ENCODE data around the gene ZNRF2.

DNA sequence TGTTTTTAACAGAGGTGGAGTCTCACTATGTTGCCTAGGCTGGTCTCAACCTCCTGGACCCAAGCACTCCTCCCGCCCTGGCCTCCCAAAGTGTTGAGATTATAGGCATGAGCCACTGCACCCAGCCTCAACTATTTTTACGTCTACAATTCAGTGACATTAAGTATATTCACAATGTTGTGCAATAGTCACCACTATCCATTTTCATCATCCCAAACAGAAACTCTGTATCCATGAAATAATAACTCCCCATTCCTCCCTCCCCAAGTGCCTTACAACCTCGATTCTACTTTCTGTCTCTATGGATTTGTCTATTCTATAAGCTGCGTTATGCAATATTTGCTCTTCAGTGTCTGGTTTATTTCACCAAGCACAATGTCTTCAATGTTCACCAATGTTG, 20.3 kb upstream of the ZNRF2 start:
- TF ChIP-seq, protein P1, sequence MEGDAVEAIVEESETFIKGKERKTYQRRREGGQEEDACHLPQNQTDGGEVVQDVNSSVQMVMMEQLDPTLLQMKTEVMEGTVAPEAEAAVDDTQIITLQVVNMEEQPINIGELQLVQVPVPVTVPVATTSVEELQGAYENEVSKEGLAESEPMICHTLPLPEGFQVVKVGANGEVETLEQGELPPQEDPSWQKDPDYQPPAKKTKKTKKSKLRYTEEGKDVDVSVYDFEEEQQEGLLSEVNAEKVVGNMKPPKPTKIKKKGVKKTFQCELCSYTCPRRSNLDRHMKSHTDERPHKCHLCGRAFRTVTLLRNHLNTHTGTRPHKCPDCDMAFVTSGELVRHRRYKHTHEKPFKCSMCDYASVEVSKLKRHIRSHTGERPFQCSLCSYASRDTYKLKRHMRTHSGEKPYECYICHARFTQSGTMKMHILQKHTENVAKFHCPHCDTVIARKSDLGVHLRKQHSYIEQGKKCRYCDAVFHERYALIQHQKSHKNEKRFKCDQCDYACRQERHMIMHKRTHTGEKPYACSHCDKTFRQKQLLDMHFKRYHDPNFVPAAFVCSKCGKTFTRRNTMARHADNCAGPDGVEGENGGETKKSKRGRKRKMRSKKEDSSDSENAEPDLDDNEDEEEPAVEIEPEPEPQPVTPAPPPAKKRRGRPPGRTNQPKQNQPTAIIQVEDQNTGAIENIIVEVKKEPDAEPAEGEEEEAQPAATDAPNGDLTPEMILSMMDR (IDR thresholded peaks at IDR 0.05; ENCODE audit: insufficient read depth, low read length, poor library complexity, severe bottlenecking) = no peak
- TF ChIP-seq EZH2phosphoT487 (conservative IDR thresholded peaks at IDR 0.05; ENCODE audit: low read length) = no peak

Data from SU-DHL-6 (cell line).